HCT116 (cell line): ENCODE measurements around the gene CEP112. TPM values are rescaled to one million over a fixed set of nuclear protein-coding genes. Genes with fewer than 3 reads are reported as not detected.

ENCODE experiments used
- ATAC-seq: fragments of 200-7000 bp; cut with Tn5 transposase; 2 replicates; pipeline ENCODE4 v1.9.1; 2020; ENCODE audit warnings: mild to moderate bottlenecking, moderate library complexity
- BruUV-seq: library from RNA; stranded (reverse); fragments of 400-500 nt; replicated peaks from 2 replicates; lab custom pipeline; 2021; lab: Mats Ljungman, UMichigan
- CTCF ChIA-PET: fragments of 300-600 bp; sonication (Branson Sonifier 250); formaldehyde crosslinking; loops from one replicate; lab custom pipeline; 2021; ENCODE audit warnings: antibody characterized with exemption; lab: Charles Lee
- POLR2A ChIA-PET: fragments of 300-600, 350-600 bp; sonication (Branson Sonifier 250); formaldehyde crosslinking; loops from one replicate; lab custom pipeline; 2021; ENCODE audit warnings: antibody characterized with exemption; lab: Charles Lee
- RAD21 ChIA-PET, 2 experiments: fragments of 300-600 bp; sonication (Branson Sonifier 250); formaldehyde crosslinking; loops; one replicate each; lab custom pipeline; 2023; ENCODE audit warnings: low total read pairs in 2 of 2; ENCODE audit not compliant: uncharacterized antibody in 2 of 2, unreplicated experiment in 2 of 2, low non-redundant PET in 1 of 2; lab: Charles Lee
- DNase-seq: peaks from one replicate; pipeline ENCODE4 v3.0.0-alpha.2; 2010; ENCODE audit warnings: low read depth, low spot score
- H2AFZ ChIP-seq: fragments of 200-600 bp; shearing (Covaris generic), sonication (generic); 2 replicates; pipeline ENCODE4 v1.6.1; 2017; ENCODE audit warnings: low read depth, mixed run types, mixed read lengths, antibody characterized with exemption, low read length; ENCODE audit not compliant: poor library complexity, severe bottlenecking
- H3K27ac ChIP-seq: 2 replicates; pipeline ENCODE4 v1.5.1; 2012; ENCODE audit warnings: low read depth, low read length
- H3K27me3 ChIP-seq: fragments of 200-600 bp; sonication (generic); 2 replicates; pipeline ENCODE4 v1.6.1; 2016; ENCODE audit warnings: mixed run types, low read length, mixed read lengths; ENCODE audit not compliant: insufficient read depth
- H3K36me3 ChIP-seq, 2 experiments: fragments of 200-500 bp in 1 of 2; fragments of 200-600 bp in 1 of 2; sonication (Bioruptor generic) in 1 of 2; sonication (generic) in 1 of 2; 2 replicates each; pipeline versions ENCODE4 v1.5.1 to v1.6.1; 2014 to 2016; ENCODE audit warnings: low read length in 2 of 2, inconsistent platforms in 1 of 2, mixed read lengths in 1 of 2, mixed run types in 1 of 2; ENCODE audit not compliant: insufficient read depth in 2 of 2, control insufficient read depth in 1 of 2
- H3K4me1 ChIP-seq, 2 experiments: fragments of 200-600 bp in 1 of 2; sonication (generic) in 1 of 2; 2 replicates each; pipeline versions ENCODE4 v1.5.1 to v1.6.1; 2012 to 2017; ENCODE audit warnings: low read length in 2 of 2, inconsistent platforms in 1 of 2, mild to moderate bottlenecking in 1 of 2, mixed read lengths in 1 of 2, mixed run types in 1 of 2, moderate library complexity in 1 of 2; ENCODE audit not compliant: insufficient read depth in 2 of 2, control insufficient read depth in 1 of 2
- H3K4me2 ChIP-seq: fragments of 200-600 bp; sonication (generic); 2 replicates; pipeline ENCODE4 v1.6.1; 2017; ENCODE audit warnings: mixed run types, low read length, mixed read lengths
- H3K4me3 ChIP-seq, 2 experiments: fragments of 200-600 bp in 1 of 2; sonication (generic) in 1 of 2; replicated peaks in 1 of 2; 2 replicates each; pipeline ENCODE4 v1.5.1; 2011 to 2016; ENCODE audit warnings: low read length in 2 of 2, control low read depth in 1 of 2, low read depth in 1 of 2, mild to moderate bottlenecking in 1 of 2, mixed read lengths in 1 of 2, mixed run types in 1 of 2
- H3K79me2 ChIP-seq: fragments of 200-600 bp; sonication (generic); 2 replicates; pipeline ENCODE4 v1.6.1; 2017; ENCODE audit warnings: mild to moderate bottlenecking, mixed run types, low read length, moderate library complexity, mixed read lengths; ENCODE audit not compliant: insufficient read depth
- H3K9ac ChIP-seq: fragments of 200-600 bp; sonication (generic); 2 replicates; pipeline ENCODE4 v1.6.1; 2016; ENCODE audit warnings: low read length, mixed read lengths
- H3K9me2 ChIP-seq: fragments of 200-600 bp; sonication (generic), shearing (Covaris generic); 2 replicates; pipeline ENCODE4 v1.6.1; 2017; ENCODE audit warnings: mixed run types, mild to moderate bottlenecking, moderate library complexity; ENCODE audit not compliant: insufficient read depth
- H3K9me3 ChIP-seq, 2 experiments: fragments of 200-500 bp in 1 of 2; fragments of 200-600 bp in 1 of 2; sonication (Bioruptor generic) in 1 of 2; sonication (generic) in 1 of 2; 2 replicates each; pipeline ENCODE4 v1.6.1; 2014 to 2017; ENCODE audit warnings: low read length in 2 of 2, mixed read lengths in 2 of 2, inconsistent platforms in 1 of 2, low read depth in 1 of 2, mild to moderate bottlenecking in 1 of 2, mixed run types in 1 of 2, moderate library complexity in 1 of 2; ENCODE audit not compliant: control insufficient read depth in 1 of 2, insufficient read depth in 1 of 2
- H4K20me1 ChIP-seq: fragments of 200-600 bp; sonication (generic), shearing (Covaris generic); 2 replicates; pipeline ENCODE4 v1.6.1; 2017; ENCODE audit warnings: mixed run types, mild to moderate bottlenecking, moderate library complexity; ENCODE audit not compliant: insufficient read depth
- CBX3 ChIP-seq: IDR thresholded peaks from 2 replicates; pipeline ENCODE4 v1.6.1; 2012; ENCODE audit warnings: low read depth
- CTCF ChIP-seq, 3 experiments: fragments of 200-600 bp in 1 of 3; sonication (generic) in 1 of 3; IDR thresholded peaks in 2 of 3; conservative IDR thresholded peaks in 1 of 3; 2 replicates each; pipeline ENCODE4 v1.5.1; 2012 to 2017; ENCODE audit warnings: low read depth in 2 of 3, low read length in 2 of 3, antibody characterized with exemption in 1 of 3, borderline replicate concordance in 1 of 3, control low read depth in 1 of 3, mild to moderate bottlenecking in 1 of 3, mixed read lengths in 1 of 3, mixed run types in 1 of 3, moderate library complexity in 1 of 3; ENCODE audit not compliant: insufficient read depth in 1 of 3
- EGR1 ChIP-seq: IDR thresholded peaks from 2 replicates; pipeline ENCODE4 v1.6.1; 2012; ENCODE audit warnings: low read depth
- ELF1 ChIP-seq: IDR thresholded peaks from 2 replicates; pipeline ENCODE4 v1.6.1; 2012; ENCODE audit warnings: low read depth, borderline replicate concordance
- EZH2phosphoT487 ChIP-seq: fragments of 200-600 bp; IDR thresholded peaks from 2 replicates; pipeline ENCODE4 v1.6.1; 2018; ENCODE audit warnings: antibody characterized with exemption, borderline replicate concordance
- FOSL1 ChIP-seq: IDR thresholded peaks from 2 replicates; pipeline ENCODE4 v1.6.1; 2012; ENCODE audit warnings: low read depth
- JUND ChIP-seq: IDR thresholded peaks from 2 replicates; pipeline ENCODE4 v1.6.1; 2012
- POLR2AphosphoS5 ChIP-seq: IDR thresholded peaks from 2 replicates; pipeline ENCODE4 v1.6.1; 2011; ENCODE audit warnings: mild to moderate bottlenecking, low read depth, low read length, moderate library complexity
- REST ChIP-seq: IDR thresholded peaks from 2 replicates; pipeline ENCODE4 v1.6.1; 2012; ENCODE audit warnings: low read depth
- SIN3A ChIP-seq: IDR thresholded peaks from 2 replicates; pipeline ENCODE4 v1.6.1; 2012; ENCODE audit warnings: low read depth
- SP1 ChIP-seq: IDR thresholded peaks from 2 replicates; pipeline ENCODE4 v1.6.1; 2012; ENCODE audit warnings: low read depth
- TCF7L2 ChIP-seq: IDR thresholded peaks from 2 replicates; pipeline ENCODE4 v1.7.0; 2011; ENCODE audit warnings: borderline replicate concordance, inconsistent platforms; ENCODE audit not compliant: insufficient read depth, insufficient read length; ENCODE audit errors: extremely low read depth
- YY1 ChIP-seq: IDR thresholded peaks from 2 replicates; pipeline ENCODE4 v1.6.1; 2011; ENCODE audit warnings: low read length, low read depth, moderate library complexity, mild to moderate bottlenecking; ENCODE audit not compliant: insufficient replicate concordance; ENCODE audit errors: extremely low read depth
- ZBTB33 ChIP-seq: IDR thresholded peaks from 2 replicates; pipeline ENCODE4 v1.6.1; 2011; ENCODE audit warnings: mild to moderate bottlenecking, low read length, moderate library complexity; ENCODE audit not compliant: insufficient replicate concordance; ENCODE audit errors: extremely low read depth
- ZNF274 ChIP-seq: fragments of 200-500 bp; sonication (Bioruptor generic); IDR thresholded peaks from 2 replicates; pipeline ENCODE4 v1.6.1; 2014; ENCODE audit warnings: mild to moderate bottlenecking, low read depth, low read length, inconsistent platforms
- intact Hi-C: fragments of 100-400 bp; cut with micrococcal nuclease; formaldehyde crosslinking; loops from 2 replicates; pipeline ENCODE4 v1.10.0; 2022
- total RNA-seq: library from RNA; stranded (reverse); gene quantifications from one replicate; pipeline ENCODE4 v1.2.1, GENCODE V29; 2021; ENCODE audit not compliant: unreplicated experiment

CEP112 gene
- total RNA-seq, 1 experiment from 2014 or later = 10.9 TPM

- TF ChIP-seq ZBTB33 (no peak), CTCF (IDR thresholded peaks at IDR 0.05 in 2 of 3, conservative IDR thresholded peaks at IDR 0.05 in 1 of 3; ENCODE audit: borderline replicate concordance in 1 of 3, insufficient read depth in 1 of 3, low read depth in 2 of 3, low read length in 2 of 3) (no peak), JUND (no peak), SP1 (no peak), YY1 (no peak), FOSL1 (no peak), ZNF274 (no peak)
These were observed 587.9 kb downstream of the CEP112 start (continued) for GRCh38 chr17:65604070-65604469.

GRCh38 chr17:65601881-65602280, 590.1 kb downstream of the CEP112 start:
- Histone ChIP-seq H3K9me3 (no peaks in the 10 kb centered on the region), H3K27me3 (no peaks in the 10 kb centered on the region), H3K4me2 (no peak overlapping the region), H3K9me2 (no peaks in the 10 kb centered on the region), H3K4me3 (no peak overlapping the region), H3K79me2 (no peaks in the 10 kb centered on the region), H3K9ac (no peak overlapping the region), H3K36me3 (no peaks in the 10 kb centered on the region), H4K20me1 (no peaks in the 10 kb centered on the region), H3K27ac (no peak overlapping the region), H2AFZ (no peak overlapping the region), H3K4me1 (no peaks in the 10 kb centered on the region)
- intact Hi-C loops = no loop called here
- ChIA-PET CTCF (interaction anchor here (0.6 kb wide), 1 partner anchor 34 kb away, joined by 3 read pairs; no protein-coding TSS in a partner anchor), POLR2A (no interaction called here), RAD21 (no interaction called here)
- no peak for DNase-seq
- BruUV-seq = no TSS peak
- ATAC-seq = no peak
- no peak for TF ChIP-seq CTCF (IDR thresholded peaks at IDR 0.05 in 2 of 3, conservative IDR thresholded peaks at IDR 0.05 in 1 of 3; ENCODE audit: borderline replicate concordance in 1 of 3, insufficient read depth in 1 of 3, low read depth in 2 of 3, low read length in 2 of 3)
- TF ChIP-seq REST = no peak
- no peak for TF ChIP-seq JUND
- no peak for TF ChIP-seq POLR2AphosphoS5
- TF ChIP-seq ELF1 = no peak
- TF ChIP-seq FOSL1 = no peak
- TF ChIP-seq CBX3 = no peak
- no peak for TF ChIP-seq EZH2phosphoT487
- no peak for TF ChIP-seq EGR1
- TF ChIP-seq TCF7L2 = no peak
- no peak for TF ChIP-seq SIN3A
- no peak for TF ChIP-seq SP1
